HG03354 (cell line): ENCODE data around the gene EVI2B.
A peak's percentile ranks its signal among the peaks of the same experiment; 100 is the strongest.
"Not testable (repeated sequence)": the region's sequence is repeated elsewhere in the genome, so short reads cannot be mapped to it uniquely, and the experiment has no call there.

Source experiments
- ATAC-seq: cut with Tn5 transposase; IDR thresholded peaks from one replicate; pipeline ENCODE4 v1.9.1; 2021; ENCODE audit warnings: mild to moderate bottlenecking; ENCODE audit not compliant: unreplicated experiment, poor library complexity, severe bottlenecking

Gene EVI2B

DNA sequence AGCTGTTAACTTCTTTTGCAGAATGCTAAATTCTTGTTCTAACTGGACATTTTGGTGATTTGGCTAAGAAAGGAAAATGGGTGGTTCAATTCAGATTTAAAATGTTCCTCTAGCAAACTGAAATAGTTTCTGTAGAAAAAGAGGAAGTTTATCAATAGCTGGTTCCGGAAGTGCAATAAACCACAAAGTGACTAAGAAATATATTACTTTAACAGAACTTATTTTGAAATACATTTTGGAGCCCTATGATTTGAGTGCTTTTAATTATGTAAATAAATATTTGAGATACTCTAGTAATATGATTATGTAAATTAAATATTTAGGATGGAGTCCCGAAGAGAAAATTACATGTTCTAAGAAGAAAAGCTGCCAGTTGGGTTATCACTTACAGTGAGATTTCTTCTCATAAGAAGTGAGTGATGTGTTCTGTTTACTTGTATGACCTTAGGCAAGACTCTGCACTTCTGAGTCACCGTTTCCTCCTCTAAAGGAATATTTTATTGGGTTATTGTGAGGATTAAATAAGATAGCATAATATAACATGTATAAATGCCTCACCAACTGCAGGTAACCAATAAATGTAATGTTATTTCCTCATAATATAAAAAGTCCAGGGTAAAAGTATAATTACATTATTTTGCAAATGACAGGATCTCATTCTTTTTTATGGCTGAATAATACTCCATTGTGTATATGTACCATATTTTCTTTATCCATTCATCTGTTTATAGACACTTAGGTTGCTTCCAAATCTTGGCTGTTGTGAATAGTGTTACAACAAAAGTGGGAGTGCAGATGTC, at the start of gene EVI2B:
Gene EVI2B (minus strand): TSS at position 73 of the 800 bp plus-strand sequence. CDS start 8,445 bp downstream, outside the sequence.
- peak; percentile 32 for ATAC-seq

DNA sequence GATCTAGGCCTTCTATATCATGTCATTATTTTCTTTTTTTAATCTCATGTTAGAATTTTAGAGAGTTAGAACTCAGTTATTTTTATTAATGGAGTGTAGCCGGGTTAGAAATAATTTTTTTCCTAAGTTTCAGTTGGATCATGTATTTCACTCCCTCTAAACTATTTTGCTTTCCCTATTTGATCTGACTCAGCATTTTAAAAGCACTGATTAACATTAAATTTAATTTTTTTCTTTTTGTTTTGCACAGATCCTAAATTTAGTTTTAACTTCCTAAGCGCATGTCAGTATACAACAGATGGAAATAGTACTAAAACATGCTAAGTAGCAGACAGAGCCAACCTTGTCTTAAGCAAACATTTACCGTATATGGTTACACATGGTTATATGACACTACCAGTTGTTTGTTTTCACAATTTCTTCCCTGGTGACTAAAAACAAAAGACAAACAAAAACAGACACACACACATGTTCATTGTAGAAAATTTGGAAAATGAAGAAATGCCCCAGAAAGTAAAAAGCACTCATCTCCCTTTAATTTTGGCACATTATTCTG, 44.1 kb upstream of the EVI2B start:
- no peak for ATAC-seq

- no peak for ATAC-seq
These were observed 43.2 kb upstream of the EVI2B start for GRCh38 chr17:31357091-31357490.

GRCh38 chr17:31355935-31356334, 42.1 kb upstream of the EVI2B start:
- ATAC-seq: no peak

GRCh38 chr17:31349454-31349853, 35.6 kb upstream of the EVI2B start:
- no peak for ATAC-seq

GRCh38 chr17:31345191-31345747, 31.4 kb upstream of the EVI2B start:
- ATAC-seq: not testable (repeated sequence)

- no peak for ATAC-seq
These were observed 26.2 kb upstream of the EVI2B start for GRCh38 chr17:31339906-31340661.

- ATAC-seq: no peak
These were observed 15.4 kb upstream of the EVI2B start for GRCh38 chr17:31329221-31329620.

DNA sequence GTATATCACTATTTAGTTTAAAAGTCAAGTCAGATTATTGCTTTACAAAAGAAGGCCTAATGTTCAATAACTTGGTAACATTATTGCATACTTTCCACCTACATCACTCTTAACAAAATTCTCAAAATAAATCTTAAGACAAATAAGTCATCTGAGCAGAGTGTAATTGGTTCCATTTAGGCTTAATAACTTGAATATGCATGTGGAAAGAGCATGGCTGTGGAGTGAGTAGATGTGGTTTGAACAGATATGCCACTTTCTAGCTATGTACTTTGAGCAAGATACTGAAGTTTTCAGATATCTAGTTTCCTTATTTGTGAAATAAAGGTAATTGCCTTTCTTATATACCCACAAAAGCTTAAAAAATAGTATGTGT, 14.3 kb upstream of the EVI2B start:
- no peak for ATAC-seq

GRCh38 chr17:31327534-31328159, 13.8 kb upstream of the EVI2B start:
- ATAC-seq: no peak

GRCh38 chr17:31323551-31323950, 9.7 kb upstream of the EVI2B start:
- ATAC-seq: no peak

GRCh38 chr17:31321966-31322365, 8.1 kb upstream of the EVI2B start:
- no peak for ATAC-seq

GRCh38 chr17:31321481-31321880, 7.6 kb upstream of the EVI2B start, which contains the start of gene EVI2A:
TSS of gene EVI2A (minus strand) at chr17:31321622. CDS start at chr17:31319013, 2,609 bp downstream.
- peak; percentile 37 for ATAC-seq

- ATAC-seq: no peak
These were observed 6.9 kb upstream of the EVI2B start for GRCh38 chr17:31320791-31321190.

GRCh38 chr17:31320241-31320640, 6.4 kb upstream of the EVI2B start:
- ATAC-seq: no peak

- peak; percentile 1 for ATAC-seq
These were observed 5.2 kb upstream of the EVI2B start for GRCh38 chr17:31318851-31319661.

- ATAC-seq: peak; percentile 41
These were observed 4.5 kb upstream of the EVI2B start for GRCh38 chr17:31318298-31318801.

DNA sequence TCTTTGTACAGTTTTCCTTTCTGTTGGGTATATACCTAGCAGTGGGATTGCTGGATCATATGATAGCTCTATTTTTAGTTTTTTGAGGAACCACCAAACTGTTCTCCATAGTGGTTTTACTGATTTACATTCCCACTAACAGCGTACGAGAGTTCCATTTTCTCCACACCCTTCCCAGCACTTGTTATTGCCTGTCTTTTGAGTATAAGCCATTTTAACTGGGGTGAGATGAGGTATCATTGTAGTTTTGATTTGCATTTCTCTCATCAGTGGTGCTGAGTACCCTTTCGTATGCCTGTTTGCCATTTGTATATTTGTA, 887 bp upstream of the EVI2B start:
- no peak for ATAC-seq

DNA sequence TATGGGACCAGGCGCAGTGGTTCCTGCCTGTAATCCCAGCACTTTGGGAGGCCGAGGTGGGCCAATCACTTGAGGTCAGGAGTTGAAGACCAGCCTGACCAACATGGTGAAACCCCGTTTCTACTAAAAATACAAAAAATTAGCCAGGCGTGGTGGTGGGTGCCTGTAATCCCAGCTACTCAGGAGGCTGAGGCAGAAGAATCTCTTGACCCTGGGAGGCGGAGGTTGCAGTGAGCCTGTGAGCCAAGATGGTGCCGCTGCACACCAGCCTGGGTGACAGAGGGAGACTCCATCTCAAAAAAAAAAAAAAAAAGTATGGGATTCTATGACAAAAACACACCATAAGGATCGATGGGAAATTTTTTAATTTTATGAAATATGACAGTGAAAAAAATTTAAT, 1.6 kb downstream of the EVI2B start:
- ATAC-seq: not testable (repeated sequence)
